Tibial nerve (tissue), 4 donors: Measurements from ENCODE around the gene PHF21B. TPM values are rescaled to one million over a fixed set of nuclear protein-coding genes. Genes with fewer than 3 reads are reported as not detected.

Experiments
- DNase-seq, 2 donors: peaks; one replicate each; pipeline ENCODE4 v3.0.0-alpha.2; 2019; ENCODE audit warnings: low spot score in 2 of 2
- H3K27ac ChIP-seq, 4 donors: fragments of 200-600 bp; sonication (generic) in 3 of 4; one replicate each; pipeline ENCODE4 v1.5.1; 2017 to 2019; ENCODE audit warnings: mild to moderate bottlenecking in 1 of 4
- H3K27me3 ChIP-seq, 2 donors: fragments of 200-600 bp; sonication (generic) in 1 of 2; one replicate each; pipeline versions ENCODE4 v1.5.1 to v1.6.0; 2017 to 2019
- H3K36me3 ChIP-seq, 3 donors: fragments of 200-600 bp; sonication (generic); one replicate each; pipeline ENCODE4 v1.5.1; 2018 to 2019
- H3K4me1 ChIP-seq, 4 donors: fragments of 200-600 bp; sonication (generic) in 3 of 4; one replicate each; pipeline ENCODE4 v1.5.1; 2017 to 2019
- H3K4me3 ChIP-seq, 4 donors: fragments of 200-600 bp; sonication (generic) in 3 of 4; one replicate each; pipeline ENCODE4 v1.5.1; 2017 to 2019; ENCODE audit warnings: mild to moderate bottlenecking in 1 of 4, moderate library complexity in 1 of 4
- H3K9me3 ChIP-seq, 4 donors: fragments of 200-600 bp; sonication (generic) in 3 of 4; one replicate each; pipeline ENCODE4 v1.5.1; 2017 to 2019
- EP300 ChIP-seq, 2 donors: sonication (generic); formaldehyde crosslinking; IDR thresholded peaks; one replicate each; pipeline ENCODE4 v1.6.1; 2017; ENCODE audit warnings: antibody characterized with exemption in 2 of 2, mild to moderate bottlenecking in 1 of 2
- POLR2A ChIP-seq, 2 donors: fragments of 450-650 bp; IDR thresholded peaks; one replicate each; pipeline ENCODE4 v1.6.1; 2017; ENCODE audit warnings: antibody characterized with exemption in 2 of 2, mild to moderate bottlenecking in 2 of 2, moderate library complexity in 2 of 2
- WGBS, 2 donors: methylation state at CpG; one replicate each; pipeline ENCODE4 v1.1.5; 2018; 5-methylcytosine and 5-hydroxymethylcytosine counted together
- total RNA-seq, 4 donors: library from RNA; depleted of rRNA; stranded (reverse); fragments of >200 nt; gene quantifications; one replicate each; pipeline ENCODE4 v1.1.0, GENCODE V29; 2016
- TF ChIP-seq, protein P1 (sequence below), 5 experiments: fragments of 200-600 bp in 3 of 5; fragments of 450-650 bp in 2 of 5; sonication (generic) in 3 of 5; IDR thresholded peaks; one replicate each; pipeline ENCODE4 v1.5.1; 2016 to 2019; ENCODE audit warnings: antibody characterized with exemption in 5 of 5, mild to moderate bottlenecking in 3 of 5, moderate library complexity in 2 of 5

PHF21B gene
- total RNA-seq, 4 donors from 2014 or later = 0.39 to 4.2 (median 0.90) TPM; not detected in 1

DNA sequence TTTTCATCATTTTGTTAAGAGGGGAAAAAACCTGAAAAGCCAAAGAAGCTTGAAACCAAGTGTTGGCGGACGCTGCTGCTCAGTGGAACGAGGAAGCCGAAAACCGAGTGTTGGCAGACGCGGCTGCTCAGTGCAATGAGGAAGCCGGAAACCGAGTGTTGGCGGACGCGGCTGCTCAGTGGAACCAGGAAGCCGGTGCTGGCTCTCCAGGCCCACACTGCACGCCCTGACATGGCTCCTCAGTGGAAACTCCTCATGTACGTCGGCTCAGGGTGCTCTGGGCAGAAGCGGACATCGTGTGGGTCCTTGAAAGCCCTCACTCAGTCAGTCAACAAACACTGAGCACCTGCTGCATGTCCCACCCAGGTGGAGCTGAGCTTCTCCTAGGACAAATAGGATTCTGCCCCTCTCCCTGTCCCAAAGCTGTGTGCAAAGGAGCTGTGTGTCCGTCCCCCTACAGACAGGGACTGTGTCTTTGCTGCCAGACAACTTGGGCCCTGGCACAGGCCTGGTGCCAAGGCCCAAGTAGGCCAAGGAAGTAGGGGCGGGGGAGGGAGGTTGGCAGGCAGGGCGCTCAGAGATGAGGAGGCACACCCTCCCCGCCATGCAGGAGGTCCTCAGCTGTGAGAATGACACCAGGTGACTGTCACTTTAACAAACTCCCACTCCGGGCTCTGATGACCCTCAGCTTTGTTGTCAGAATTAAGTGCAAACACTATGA is 37.3 kb downstream of the PHF21B start:
- 80 to 84% methylated on average over 23 of the region's 23 CpGs for WGBS, 2 donors
- H3K4me3 ChIP-seq = no peak overlapping the region
- TF ChIP-seq, protein P1, sequence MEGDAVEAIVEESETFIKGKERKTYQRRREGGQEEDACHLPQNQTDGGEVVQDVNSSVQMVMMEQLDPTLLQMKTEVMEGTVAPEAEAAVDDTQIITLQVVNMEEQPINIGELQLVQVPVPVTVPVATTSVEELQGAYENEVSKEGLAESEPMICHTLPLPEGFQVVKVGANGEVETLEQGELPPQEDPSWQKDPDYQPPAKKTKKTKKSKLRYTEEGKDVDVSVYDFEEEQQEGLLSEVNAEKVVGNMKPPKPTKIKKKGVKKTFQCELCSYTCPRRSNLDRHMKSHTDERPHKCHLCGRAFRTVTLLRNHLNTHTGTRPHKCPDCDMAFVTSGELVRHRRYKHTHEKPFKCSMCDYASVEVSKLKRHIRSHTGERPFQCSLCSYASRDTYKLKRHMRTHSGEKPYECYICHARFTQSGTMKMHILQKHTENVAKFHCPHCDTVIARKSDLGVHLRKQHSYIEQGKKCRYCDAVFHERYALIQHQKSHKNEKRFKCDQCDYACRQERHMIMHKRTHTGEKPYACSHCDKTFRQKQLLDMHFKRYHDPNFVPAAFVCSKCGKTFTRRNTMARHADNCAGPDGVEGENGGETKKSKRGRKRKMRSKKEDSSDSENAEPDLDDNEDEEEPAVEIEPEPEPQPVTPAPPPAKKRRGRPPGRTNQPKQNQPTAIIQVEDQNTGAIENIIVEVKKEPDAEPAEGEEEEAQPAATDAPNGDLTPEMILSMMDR (IDR thresholded peaks at IDR 0.05) = no peak
- no peak for TF ChIP-seq EP300 (IDR thresholded peaks at IDR 0.05)
- no peak for TF ChIP-seq POLR2A (IDR thresholded peaks at IDR 0.05)
- no peaks in the 10 kb centered on the region for H3K4me1 ChIP-seq
- no peaks in the 10 kb centered on the region for H3K27me3 ChIP-seq
- DNase-seq = no peak
- H3K27ac ChIP-seq = no peak overlapping the region
- H3K36me3 ChIP-seq = no peaks in the 10 kb centered on the region
- H3K9me3 ChIP-seq = no peaks in the 10 kb centered on the region

DNA sequence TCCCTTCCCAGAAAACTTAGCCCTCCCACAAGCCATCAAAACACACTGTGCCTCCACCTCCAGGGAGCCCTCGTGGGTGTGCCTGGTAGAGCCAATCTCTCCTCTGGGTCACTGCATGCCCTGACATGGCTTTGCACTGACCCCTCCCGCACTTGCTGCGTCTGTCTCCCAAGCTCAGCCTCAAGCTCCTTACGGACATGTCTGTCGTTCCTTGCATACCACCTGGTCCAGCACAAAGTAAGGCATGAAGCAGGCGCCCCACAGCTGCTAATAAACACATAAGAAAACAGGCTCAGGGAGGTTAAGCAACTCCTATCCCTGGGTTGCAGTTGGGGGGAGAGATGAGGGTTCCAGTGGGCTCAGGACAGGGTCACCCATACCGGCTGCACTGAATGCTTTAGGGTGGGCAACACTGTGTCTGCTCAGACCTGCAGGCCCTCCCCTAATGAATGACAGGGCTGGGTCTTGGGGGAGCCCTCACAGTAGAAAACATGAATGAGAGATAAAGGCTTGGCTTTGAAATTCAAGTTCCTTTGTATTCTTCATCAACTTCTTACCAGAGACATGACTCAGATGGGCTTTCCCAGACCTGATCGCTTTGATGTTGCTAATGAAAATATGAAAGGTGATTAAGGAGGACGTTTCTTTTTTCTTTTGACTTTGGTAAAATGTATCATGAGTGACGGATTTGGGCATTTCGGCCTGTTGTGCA is 38.0 kb downstream of the PHF21B start:
- TF ChIP-seq, protein P1 (IDR thresholded peaks at IDR 0.05) = no peak
- Histone ChIP-seq H3K27me3 (no peaks in the 10 kb centered on the region), H3K4me1 (no peaks in the 10 kb centered on the region), H3K9me3 (no peaks in the 10 kb centered on the region), H3K4me3 (no peak overlapping the region), H3K36me3 (no peaks in the 10 kb centered on the region), H3K27ac (no peak overlapping the region)
- no peak for DNase-seq
- 78 to 81% methylated on average over 11 of the region's 11 CpGs for WGBS, 2 donors

DNA sequence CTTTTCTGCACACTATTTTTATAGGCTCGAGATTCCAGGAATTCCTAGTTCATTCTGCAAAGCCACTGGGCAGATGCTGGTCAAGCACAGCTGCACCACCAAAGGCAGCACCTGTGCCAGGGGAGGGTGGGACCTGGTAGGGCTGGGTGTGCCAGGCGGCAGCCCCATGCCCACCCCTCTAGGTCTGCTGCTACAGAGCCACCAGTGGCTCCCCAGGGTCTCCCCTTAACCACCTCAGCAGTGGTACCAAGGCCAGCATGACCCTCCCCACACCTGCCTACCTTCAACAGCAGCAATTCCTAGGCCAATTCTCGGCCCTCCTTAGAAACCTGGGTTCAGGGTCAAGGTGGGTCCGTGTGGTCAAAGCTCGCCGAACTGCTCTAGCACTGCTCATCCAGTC is 39.5 kb downstream of the PHF21B start:
- H3K36me3 ChIP-seq = no peaks in the 10 kb centered on the region
- TF ChIP-seq POLR2A (IDR thresholded peaks at IDR 0.05) (no peak), EP300 (IDR thresholded peaks at IDR 0.05) (no peak)
- TF ChIP-seq, protein P1 (IDR thresholded peaks at IDR 0.05) = no peak
- WGBS, 2 donors = 81 to 85% methylated on average over 6 of the region's 6 CpGs
- H3K27ac ChIP-seq = no peak overlapping the region
- H3K4me1 ChIP-seq = no peaks in the 10 kb centered on the region
- DNase-seq = no peak
- H3K4me3 ChIP-seq = no peak overlapping the region
- no peaks in the 10 kb centered on the region for H3K27me3 ChIP-seq
- H3K9me3 ChIP-seq = no peaks in the 10 kb centered on the region

DNA sequence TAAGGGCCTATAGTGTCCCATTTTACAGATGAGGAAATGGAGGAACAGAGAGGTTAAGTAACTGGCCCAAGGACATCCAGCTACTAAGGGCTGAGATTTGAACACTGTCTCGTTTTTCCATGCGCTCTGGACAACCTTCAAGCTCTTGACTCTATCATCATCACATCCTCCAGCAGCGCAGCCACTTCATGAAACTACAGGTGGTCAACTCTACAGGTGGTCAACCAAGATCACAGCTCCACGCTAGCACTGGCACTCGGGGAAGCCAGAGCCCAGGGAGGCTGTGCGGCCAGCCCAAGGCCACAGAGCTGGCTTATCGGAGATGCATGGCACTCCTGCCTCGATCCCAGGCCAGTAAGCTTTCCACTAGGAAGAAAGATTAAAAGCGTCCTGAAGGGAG is 40.0 kb downstream of the PHF21B start:
- Histone ChIP-seq H3K9me3 (no peaks in the 10 kb centered on the region), H3K27ac (no peak overlapping the region), H3K27me3 (no peaks in the 10 kb centered on the region), H3K4me1 (no peaks in the 10 kb centered on the region), H3K4me3 (no peak overlapping the region), H3K36me3 (no peaks in the 10 kb centered on the region)
- DNase-seq = no peak
- no peak for TF ChIP-seq EP300 (IDR thresholded peaks at IDR 0.05)
- no peak for TF ChIP-seq POLR2A (IDR thresholded peaks at IDR 0.05)
- TF ChIP-seq, protein P1 (IDR thresholded peaks at IDR 0.05) = no peak
- 95% methylated on average over 9 of the region's 9 CpGs for WGBS, 2 donors

DNA sequence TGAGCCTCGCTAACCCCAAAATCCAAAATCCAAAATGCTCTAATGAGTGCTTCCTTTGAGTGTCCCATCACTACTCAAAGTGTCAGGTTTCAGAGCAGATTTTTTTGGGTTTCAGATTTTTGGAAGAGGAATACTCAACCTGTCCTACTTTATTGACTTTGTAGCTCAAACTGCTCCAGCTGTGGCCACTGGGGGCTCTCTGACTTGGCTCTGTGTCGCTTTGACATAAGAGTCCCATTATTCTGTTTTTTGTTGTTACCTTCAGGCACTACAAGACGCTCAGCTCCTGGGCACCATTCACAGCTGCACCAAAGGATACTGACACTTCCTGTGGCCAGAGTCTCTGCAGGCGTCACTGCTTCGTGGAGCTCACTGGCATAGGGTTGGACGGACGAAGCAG is 41.1 kb downstream of the PHF21B start:
- H3K27me3 ChIP-seq = no peaks in the 10 kb centered on the region
- H3K27ac ChIP-seq = no peak overlapping the region
- DNase-seq = no peak
- no peaks in the 10 kb centered on the region for H3K9me3 ChIP-seq
- TF ChIP-seq, protein P1 (IDR thresholded peaks at IDR 0.05) = no peak
- no peak for TF ChIP-seq POLR2A (IDR thresholded peaks at IDR 0.05)
- TF ChIP-seq EP300 (IDR thresholded peaks at IDR 0.05) = no peak
- H3K4me1 ChIP-seq = no peaks in the 10 kb centered on the region
- WGBS, 2 donors = 50 to 72% methylated on average over 7 of the region's 7 CpGs
- H3K36me3 ChIP-seq = no peaks in the 10 kb centered on the region
- no peak overlapping the region for H3K4me3 ChIP-seq
